ENCODE measurements around the gene PHF13. TPM values are rescaled to one million over a fixed set of nuclear protein-coding genes. Genes with fewer than 3 reads are reported as not detected.

The PHF13 gene
- total and polyA plus RNA-seq, 9 of the 15 experiments (the other 6 are each of a cell fraction or from before 2014, with no cell fraction given) = 1.8 to 36.1 (median 11.7) TPM

GRCh38 chr1:6648556-6648955, 35.0 kb downstream of the PHF13 start:
- Histone ChIP-seq H3K4me1 (replicated peaks in 1 of 2; ENCODE audit: control insufficient read depth in 2 of 2, insufficient read depth in 2 of 2, low read length in 2 of 2) (no peaks in the 10 kb centered on the region; a peak in 1 of 5 replicates), H3K27ac (ENCODE audit: extremely low read depth, low read depth, low read length) (no peak overlapping the region), H3K9ac (ENCODE audit: insufficient read depth in 1 of 2, low read depth in 2 of 2, low read length in 2 of 2) (no peak overlapping the region), H3K79me2 (ENCODE audit: control insufficient read depth, insufficient read depth, low read length) (no peaks in the 10 kb centered on the region), H3K9me3 (replicated peaks; ENCODE audit: control insufficient read depth, insufficient read depth, low read depth, low read length) (no peaks in the 10 kb centered on the region), H3K4me2 (ENCODE audit: insufficient read depth, low read length) (no peak overlapping the region), H4K20me1 (replicated peaks; ENCODE audit: control insufficient read depth, insufficient read depth, low read length) (0 out of 2 replicates have a peak, but pooled peaks cover 4% of the 10 kb centered on the region), H3K4me3 (no peak overlapping the region), H2AFZ (ENCODE audit: low read depth, low read length) (no peak overlapping the region), H3K27me3 (ENCODE audit: control insufficient read depth in 2 of 2, insufficient read depth in 2 of 2, low read length in 2 of 2) (no peaks in the 10 kb centered on the region), H3K9me1 (ENCODE audit: control insufficient read depth, insufficient read depth, low read length) (peaks cover 2% of the 10 kb centered on the region), H3K36me3 (ENCODE audit: control insufficient read depth, insufficient read depth, low read length) (peaks cover 80% of the 10 kb centered on the region)
- DNase-seq (ENCODE audit: extremely low read depth in 1 of 4, low spot score in 3 of 4) = no peak
- ChIA-PET CTCF (ENCODE audit: low intra/inter-chr PET ratio) (no interaction called here), POLR2A (no interaction called here)
- in situ Hi-C loops (cut with MboI) (no loop called here), intact Hi-C loops (cut with micrococcal nuclease) (no loop called here)
- no peak for TF ChIP-seq NFE2L1 (tag; IDR thresholded peaks at IDR 0.05; ENCODE audit: borderline replicate concordance, low read depth)
- no peak for TF ChIP-seq ZSCAN29 (IDR thresholded peaks at IDR 0.05)
- no peak for TF ChIP-seq STAT5A (IDR thresholded peaks at IDR 0.05; ENCODE audit: borderline replicate concordance, low read length)
- no peak for TF ChIP-seq FOXP1 (CRISPR knock-in tag; IDR thresholded peaks at IDR 0.05)
- TF ChIP-seq TRIM24 (IDR thresholded peaks at IDR 0.05) = no peak
- no peak for TF ChIP-seq PKNOX1 (IDR thresholded peaks at IDR 0.05)
- TF ChIP-seq CTBP1 (IDR thresholded peaks at IDR 0.05; ENCODE audit: borderline replicate concordance) = no peak
- no peak for TF ChIP-seq SFPQ (IDR thresholded peaks at IDR 0.05; ENCODE audit: low read depth, low read length)
- TF ChIP-seq TEAD2 (tag; IDR thresholded peaks at IDR 0.05) = no peak
- no peak for TF ChIP-seq PPARD (CRISPR knock-in tag; IDR thresholded peaks at IDR 0.05)
- no peak for TF ChIP-seq PRPF4 (IDR thresholded peaks at IDR 0.05; ENCODE audit: insufficient read depth, low read depth, low read length, poor library complexity, severe bottlenecking)
- no peak for TF ChIP-seq GTF2A2 (tag; IDR thresholded peaks at IDR 0.05)
- 86% methylated on average over 6 of the region's 6 CpGs for WGBS (ENCODE audit: insufficient coverage, low coverage, missing lambda C conversion rate)
- no peak for ATAC-seq
- FAIRE-seq = no peak
- no TSS peak for BruUV-seq (replicated peaks)

Measured in K562 (cell line).